CD8-positive, alpha-beta memory T cell (primary cell): ENCODE measurements around the gene OPCML. TPM values are rescaled to one million over a fixed set of nuclear protein-coding genes. Genes with fewer than 3 reads are reported as not detected.
A peak's percentile ranks its signal among the peaks of the same experiment; 100 is the strongest.

ENCODE experiments used
- CTCF ChIA-PET: fragments of 350-600 bp; sonication (Branson Sonifier 250); formaldehyde crosslinking; loops from one replicate; lab custom pipeline; 2021; ENCODE audit warnings: antibody characterized with exemption; lab: Charles Lee
- POLR2A ChIA-PET: fragments of 350-600 bp; sonication (Branson Sonifier 250); formaldehyde crosslinking; loops from one replicate; lab custom pipeline; 2021; ENCODE audit warnings: antibody characterized with exemption; lab: Charles Lee
- DNase-seq, 5 donors: peaks; one replicate each; pipeline versions ENCODE4 v3.0.0 to v3.0.0-alpha.2; 2020 to 2022; ENCODE audit warnings: mixed read lengths in 1 of 5
- H3K27ac ChIP-seq: one replicate; pipeline ENCODE4 v1.7.0; 2013; ENCODE audit warnings: low read depth, mild to moderate bottlenecking, low read length, moderate library complexity
- H3K27me3 ChIP-seq: 2 replicates; pipeline ENCODE4 v1.7.0; 2013; ENCODE audit warnings: low read length, mild to moderate bottlenecking; ENCODE audit not compliant: insufficient read depth, poor library complexity, severe bottlenecking
- H3K36me3 ChIP-seq: 2 replicates; pipeline ENCODE4 v1.7.0; 2013; ENCODE audit warnings: mild to moderate bottlenecking, low read length, moderate library complexity; ENCODE audit not compliant: insufficient read depth
- H3K4me1 ChIP-seq: 2 replicates; pipeline ENCODE4 v1.7.0; 2013; ENCODE audit warnings: mild to moderate bottlenecking, low read length, moderate library complexity; ENCODE audit not compliant: insufficient read depth
- H3K4me3 ChIP-seq: 2 replicates; pipeline ENCODE4 v1.7.0; 2013; ENCODE audit warnings: mild to moderate bottlenecking, low read length
- H3K9me3 ChIP-seq: 2 replicates; pipeline ENCODE4 v1.7.0; 2013; ENCODE audit warnings: mild to moderate bottlenecking, low read length
- H3K27ac Mint-ChIP-seq, 8 donors: one replicate each; pipeline ENCODE4 v1.8.0; 2020 to 2021; ENCODE audit warnings: mixed read lengths in 8 of 8, mild to moderate bottlenecking in 6 of 8, inconsistent platforms in 3 of 8, moderate library complexity in 3 of 8
- H3K27me3 Mint-ChIP-seq, 2 donors: one replicate each; pipeline ENCODE4 v1.8.0; 2020 to 2021; ENCODE audit warnings: mixed read lengths in 2 of 2, mild to moderate bottlenecking in 1 of 2, moderate library complexity in 1 of 2
- H3K36me3 Mint-ChIP-seq, 3 donors: one replicate each; pipeline ENCODE4 v1.8.0; 2020 to 2021; ENCODE audit warnings: mixed read lengths in 3 of 3, inconsistent platforms in 1 of 3, mild to moderate bottlenecking in 1 of 3
- H3K4me1 Mint-ChIP-seq, 3 donors: one replicate each; pipeline ENCODE4 v1.8.0; 2020 to 2021; ENCODE audit warnings: mixed read lengths in 3 of 3, inconsistent platforms in 1 of 3, mild to moderate bottlenecking in 1 of 3
- H3K4me3 Mint-ChIP-seq, 7 donors: one replicate each; pipeline ENCODE4 v1.8.0; 2020 to 2021; ENCODE audit warnings: mixed read lengths in 7 of 7, mild to moderate bottlenecking in 6 of 7, moderate library complexity in 4 of 7, inconsistent platforms in 2 of 7
- H3K9me3 Mint-ChIP-seq, 5 donors: one replicate each; pipeline ENCODE4 v1.8.0; 2020 to 2022; ENCODE audit warnings: mixed read lengths in 5 of 5, mild to moderate bottlenecking in 3 of 5, moderate library complexity in 2 of 5, inconsistent platforms in 1 of 5
- polyA plus RNA-seq: library from polyadenylated mRNA; unstranded; fragments of 300-500 nt; fragmentation: Illumina TruSeq; gene quantifications from one replicate; pipeline ENCODE4 v1.2.3, GENCODE V29; 2021
- total RNA-seq, 2 experiments: library from RNA; stranded (reverse); gene quantifications; one replicate each; pipeline ENCODE4 v1.2.3, GENCODE V29; 2021

The OPCML gene
- total and polyA plus RNA-seq, 3 experiments from 2014 or later, result not detected

DNA sequence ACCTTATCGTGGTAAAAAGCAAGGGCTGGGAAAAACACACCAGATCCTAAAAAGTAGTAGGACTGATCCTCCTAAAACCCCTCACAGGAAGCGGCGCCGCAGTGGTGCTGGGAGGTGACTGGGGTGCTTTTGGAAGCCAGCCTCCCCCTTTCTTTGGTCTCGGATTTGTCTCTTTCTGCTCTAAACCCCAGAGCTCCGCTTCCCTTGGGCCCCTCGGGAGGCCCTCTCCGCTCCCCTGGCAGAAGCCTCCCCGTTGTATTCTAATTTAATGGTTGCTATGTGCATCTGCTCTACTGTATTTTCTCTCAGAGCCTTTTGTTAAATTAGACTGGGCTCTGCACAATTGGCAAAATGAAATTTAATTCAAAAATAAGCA lies 587.7 kb downstream of the OPCML start:
- Mint-ChIP-seq H3K9me3 (no peaks in the 10 kb centered on the region), H3K4me3 (peak overlapping the region in 1 of 7 donors; percentile 9), H3K36me3 (no peaks in the 10 kb centered on the region), H3K4me1 (peaks cover 0 to 5% (median 4%) of the 10 kb centered on the region in 3 donors), H3K27ac (peak overlapping the region in 1 of 8 donors; percentile 21), H3K27me3 (peaks cover 26 to 28% of the 10 kb centered on the region in 2 donors)
- no peaks in the 10 kb centered on the region for H3K27me3 ChIP-seq
- no peaks in the 10 kb centered on the region for H3K9me3 ChIP-seq
- DNase-seq, result no peak
- CTCF ChIA-PET, result no interaction called here
- H3K27ac ChIP-seq, result no peak overlapping the region
- no peaks in the 10 kb centered on the region for H3K4me1 ChIP-seq
- no peaks in the 10 kb centered on the region for H3K36me3 ChIP-seq
- no peak overlapping the region for H3K4me3 ChIP-seq
- POLR2A ChIA-PET, result no interaction called here

DNA sequence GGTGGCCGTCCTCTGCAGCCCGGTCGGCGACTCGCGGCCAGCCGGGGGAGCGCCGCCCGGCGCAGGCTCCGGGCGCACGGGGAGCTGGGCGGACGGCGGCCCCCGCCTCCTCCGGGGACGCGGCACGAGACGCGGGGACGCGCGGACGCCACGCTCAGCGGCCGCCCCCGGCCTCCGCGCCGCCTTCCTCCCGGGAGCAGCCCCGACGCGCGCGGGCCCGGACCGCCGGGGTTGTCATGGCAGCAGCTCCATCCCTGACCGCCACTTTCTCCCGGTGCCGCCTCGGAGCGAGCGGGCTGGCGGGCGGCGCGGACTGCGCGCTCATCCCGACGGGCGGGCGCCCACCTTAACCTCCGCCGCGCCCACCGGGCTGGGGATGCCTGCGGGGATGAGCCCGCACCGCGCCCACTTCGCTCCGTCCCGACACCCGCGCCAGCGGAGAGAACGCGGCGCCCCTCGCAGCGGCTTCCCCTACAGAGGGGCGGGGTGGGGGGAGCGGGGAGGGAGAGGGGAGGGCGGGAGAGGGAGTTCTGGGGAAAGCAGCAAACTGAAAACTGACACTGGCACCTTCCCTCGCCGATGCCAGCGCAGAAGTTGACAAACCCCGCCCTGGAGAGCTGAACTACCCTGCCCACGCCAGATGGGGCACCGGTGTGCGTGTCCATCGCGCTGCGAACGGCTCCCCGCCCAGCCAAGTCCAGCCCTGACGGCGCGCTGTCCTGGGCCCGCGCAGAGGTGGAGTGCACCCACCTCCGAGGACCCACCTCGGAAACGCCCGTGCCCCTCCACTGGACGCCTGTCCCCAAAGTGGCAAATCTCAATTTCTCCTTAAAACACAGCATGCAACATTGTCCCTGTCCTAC lies 588.4 kb downstream of the OPCML start:
- H3K36me3 ChIP-seq, result no peaks in the 10 kb centered on the region
- H3K9me3 ChIP-seq, result no peaks in the 10 kb centered on the region
- DNase-seq, result no peak
- H3K4me1 Mint-ChIP-seq, result peaks cover 0 to 5% (median 4%) of the 10 kb centered on the region in 3 donors
- H3K4me1 ChIP-seq, result no peaks in the 10 kb centered on the region
- H3K9me3 Mint-ChIP-seq, result no peaks in the 10 kb centered on the region
- POLR2A ChIA-PET, result no interaction called here
- CTCF ChIA-PET, result no interaction called here
- no peak overlapping the region for H3K4me3 ChIP-seq
- no peaks in the 10 kb centered on the region for H3K27me3 ChIP-seq
- H3K4me3 Mint-ChIP-seq, result no peak overlapping the region
- H3K27me3 Mint-ChIP-seq, result peaks cover 26 to 28% of the 10 kb centered on the region in 2 donors
- H3K27ac Mint-ChIP-seq, result no peak overlapping the region
- no peaks in the 10 kb centered on the region for H3K36me3 Mint-ChIP-seq
- H3K27ac ChIP-seq, result no peak overlapping the region

DNA sequence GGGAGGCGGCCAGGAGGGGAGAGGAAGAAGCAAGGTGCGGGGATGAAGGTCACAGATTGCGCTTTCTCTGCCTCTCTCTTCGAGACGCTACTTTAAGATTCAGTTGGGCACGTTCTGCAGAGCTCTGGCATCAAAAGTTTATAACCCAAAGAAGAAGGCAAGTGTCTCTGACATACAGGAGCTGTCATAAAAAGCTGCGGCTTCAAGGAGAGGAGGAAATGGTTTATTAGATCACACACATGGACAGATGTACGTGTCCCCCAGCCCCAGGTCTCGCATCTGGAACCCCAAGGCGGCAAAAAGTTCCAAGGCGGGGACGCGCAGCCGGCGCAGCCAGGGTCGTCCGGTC lies 589.0 kb downstream of the OPCML start:
- peaks cover 26 to 27% of the 10 kb centered on the region in 2 donors for H3K27me3 Mint-ChIP-seq
- H3K4me3 Mint-ChIP-seq, result no peak overlapping the region
- H3K36me3 Mint-ChIP-seq, result no peaks in the 10 kb centered on the region
- H3K9me3 ChIP-seq, result no peaks in the 10 kb centered on the region
- H3K4me1 Mint-ChIP-seq, result peaks cover 0 to 5% (median 4%) of the 10 kb centered on the region in 3 donors
- DNase-seq, result no peak
- no peaks in the 10 kb centered on the region for H3K9me3 Mint-ChIP-seq
- no peak overlapping the region for H3K27ac Mint-ChIP-seq
- POLR2A ChIA-PET, result no interaction called here
- H3K4me1 ChIP-seq, result no peaks in the 10 kb centered on the region
- no peak overlapping the region for H3K27ac ChIP-seq
- H3K36me3 ChIP-seq, result no peaks in the 10 kb centered on the region
- H3K27me3 ChIP-seq, result no peaks in the 10 kb centered on the region
- CTCF ChIA-PET, result no interaction called here
- no peak overlapping the region for H3K4me3 ChIP-seq

DNA sequence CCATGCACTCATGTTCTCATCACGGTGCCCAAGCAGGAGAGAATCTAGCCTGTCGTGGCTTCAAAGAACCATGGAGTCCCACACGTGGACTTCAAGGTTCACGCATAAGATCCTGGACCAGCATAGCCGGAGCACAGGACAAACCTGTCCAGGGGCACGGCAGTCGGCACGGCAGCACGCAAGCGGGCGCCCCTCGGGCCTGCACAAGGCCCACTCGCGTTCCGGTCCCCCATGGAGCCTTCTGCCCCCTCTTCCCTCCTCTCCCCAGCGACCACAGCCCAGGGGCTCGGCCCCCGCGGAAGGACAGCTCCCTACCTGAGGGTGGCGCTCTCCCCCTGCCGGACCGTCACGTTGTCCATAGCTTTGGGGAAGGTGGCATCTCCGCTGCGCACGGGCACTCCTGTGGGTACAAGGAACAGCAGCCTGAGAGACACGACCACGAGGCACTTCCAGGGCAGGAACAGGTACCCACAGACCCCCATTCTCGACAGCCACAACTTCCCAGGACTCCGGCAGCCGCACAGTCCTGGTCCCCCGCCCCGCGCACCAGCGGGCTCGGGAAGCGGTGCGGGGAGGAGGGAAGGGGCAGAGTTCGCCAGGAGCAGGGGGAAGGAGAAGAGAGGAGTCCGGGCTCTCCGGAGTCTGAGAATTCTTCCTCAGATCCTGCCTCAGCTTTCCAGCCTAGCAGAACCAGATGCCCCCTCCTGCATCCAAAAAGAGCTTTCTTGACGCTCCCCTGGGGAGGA lies 589.5 kb downstream of the OPCML start:
- Mint-ChIP-seq H3K9me3 (no peaks in the 10 kb centered on the region), H3K4me3 (no peak overlapping the region), H3K4me1 (peaks cover 0 to 5% (median 4%) of the 10 kb centered on the region in 3 donors), H3K27me3 (peaks cover 22 to 26% of the 10 kb centered on the region in 2 donors), H3K36me3 (no peaks in the 10 kb centered on the region), H3K27ac (no peak overlapping the region)
- Histone ChIP-seq H3K4me1 (no peaks in the 10 kb centered on the region), H3K27ac (no peak overlapping the region), H3K9me3 (no peaks in the 10 kb centered on the region), H3K36me3 (no peaks in the 10 kb centered on the region), H3K27me3 (no peaks in the 10 kb centered on the region), H3K4me3 (no peak overlapping the region)
- CTCF ChIA-PET, result no interaction called here
- DNase-seq, result no peak
- POLR2A ChIA-PET, result no interaction called here

DNA sequence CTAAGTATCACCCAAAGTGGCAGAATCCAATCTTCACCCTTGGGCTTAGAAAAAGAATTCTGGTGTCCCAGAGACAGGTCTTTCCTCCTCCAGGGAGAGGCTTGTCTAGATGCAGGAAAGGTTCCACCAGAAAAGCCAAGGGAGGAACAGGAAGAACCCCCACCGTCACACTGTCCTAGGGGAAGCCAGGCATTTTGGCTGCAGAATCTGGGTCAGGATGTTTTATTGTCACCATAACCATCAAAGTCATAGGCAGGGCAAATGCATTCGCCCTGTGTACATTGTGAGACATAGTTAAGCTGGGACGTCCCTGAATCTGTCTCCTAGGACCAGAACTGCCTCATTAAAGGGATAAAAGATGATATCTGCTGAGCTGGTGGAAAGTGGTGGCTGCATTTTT lies 590.5 kb downstream of the OPCML start:
- POLR2A ChIA-PET, result no interaction called here
- peaks cover 22 to 26% of the 10 kb centered on the region in 2 donors for H3K27me3 Mint-ChIP-seq
- Histone ChIP-seq H3K27ac (no peak overlapping the region), H3K9me3 (no peaks in the 10 kb centered on the region), H3K4me1 (no peaks in the 10 kb centered on the region), H3K4me3 (no peak overlapping the region), H3K36me3 (no peaks in the 10 kb centered on the region), H3K27me3 (no peaks in the 10 kb centered on the region)
- no peak for DNase-seq
- CTCF ChIA-PET, result interaction anchor here (1.8 kb wide), 1 partner anchor 41 kb away, joined by 3 read pairs; no protein-coding TSS in a partner anchor
- no peaks in the 10 kb centered on the region for H3K36me3 Mint-ChIP-seq
- H3K9me3 Mint-ChIP-seq, result no peaks in the 10 kb centered on the region
- no peak overlapping the region for H3K4me3 Mint-ChIP-seq
- peaks cover 0 to 5% (median 4%) of the 10 kb centered on the region in 3 donors for H3K4me1 Mint-ChIP-seq
- H3K27ac Mint-ChIP-seq, result no peak overlapping the region

DNA sequence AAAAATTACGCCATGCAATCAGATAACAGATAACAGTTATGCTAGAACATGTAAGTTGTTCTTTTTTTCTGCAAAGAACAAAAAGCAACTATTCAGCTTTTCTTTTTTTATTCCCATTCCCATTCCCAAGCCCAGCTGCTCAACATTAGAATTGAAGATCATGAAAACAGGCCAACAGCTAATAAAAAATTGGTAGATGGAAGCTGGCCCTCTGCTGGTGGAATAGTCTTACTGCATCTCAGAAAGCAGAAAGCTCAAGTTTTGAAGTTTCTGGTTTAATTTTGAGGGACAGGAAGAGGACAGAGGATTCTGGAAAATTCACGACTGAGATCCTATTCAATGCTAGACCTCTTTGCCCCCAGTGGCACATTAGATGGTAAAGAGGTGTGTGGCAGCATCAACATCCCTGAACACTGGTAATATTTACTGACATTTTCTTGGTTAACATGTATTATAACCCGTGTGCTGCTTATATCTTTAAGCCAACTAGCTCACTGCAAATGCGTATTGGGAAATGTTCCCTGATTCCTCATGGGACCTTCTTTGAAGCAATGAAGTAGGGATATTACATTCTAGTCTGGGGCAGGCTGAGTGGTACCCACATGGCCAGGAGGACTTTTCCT lies 591.2 kb downstream of the OPCML start:
- H3K27ac Mint-ChIP-seq, result no peak overlapping the region
- POLR2A ChIA-PET, result no interaction called here

DNA sequence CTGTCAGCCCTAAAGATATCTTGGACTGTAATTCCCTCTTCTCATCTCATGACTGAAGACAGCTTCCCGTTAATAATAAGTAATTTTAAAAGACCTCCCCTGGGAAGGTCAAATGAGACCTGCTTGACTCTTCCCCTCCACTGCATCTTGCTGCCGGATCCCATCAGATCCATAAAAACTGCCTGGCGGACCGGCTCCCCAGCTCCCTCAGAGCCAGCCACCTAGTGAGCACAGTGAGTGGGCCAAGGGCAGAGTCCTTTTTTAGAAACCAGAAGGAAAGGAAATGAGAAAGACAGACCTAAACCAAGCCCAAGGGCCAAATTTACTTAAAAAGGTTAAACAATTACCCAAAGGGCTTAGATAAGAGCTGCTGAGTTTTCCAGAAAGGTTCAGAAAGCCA lies 595.3 kb downstream of the OPCML start:
- H3K9me3 ChIP-seq, result no peaks in the 10 kb centered on the region
- ChIA-PET POLR2A (no interaction called here), CTCF (no interaction called here)
- Mint-ChIP-seq H3K4me3 (no peak overlapping the region), H3K4me1 (no peaks in the 10 kb centered on the region), H3K27me3 (peaks cover 1 to 2% of the 10 kb centered on the region in 2 donors), H3K27ac (no peak overlapping the region), H3K9me3 (no peaks in the 10 kb centered on the region), H3K36me3 (no peaks in the 10 kb centered on the region)
- H3K36me3 ChIP-seq, result no peaks in the 10 kb centered on the region
- no peak overlapping the region for H3K27ac ChIP-seq
- DNase-seq, result no peak
- no peak overlapping the region for H3K4me3 ChIP-seq
- no peaks in the 10 kb centered on the region for H3K27me3 ChIP-seq
- no peaks in the 10 kb centered on the region for H3K4me1 ChIP-seq

More for the DNA sequence above, 591.2 kb downstream of the OPCML start:
- Mint-ChIP-seq H3K4me1 (peaks cover 0 to 5% (median 4%) of the 10 kb centered on the region in 3 donors), H3K9me3 (no peaks in the 10 kb centered on the region), H3K4me3 (no peak overlapping the region), H3K27me3 (peaks cover 22 to 26% of the 10 kb centered on the region in 2 donors), H3K36me3 (no peaks in the 10 kb centered on the region)
- Histone ChIP-seq H3K4me3 (no peak overlapping the region), H3K27ac (no peak overlapping the region), H3K36me3 (no peaks in the 10 kb centered on the region), H3K9me3 (no peaks in the 10 kb centered on the region), H3K27me3 (no peaks in the 10 kb centered on the region), H3K4me1 (no peaks in the 10 kb centered on the region)
- no peak for DNase-seq
- CTCF ChIA-PET, result interaction anchor here (0.9 to 1.8 kb wide), 6 partner anchors 9 to 663 kb away, joined by 3 to 4 read pairs (median 3); no protein-coding TSS in a partner anchor

DNA sequence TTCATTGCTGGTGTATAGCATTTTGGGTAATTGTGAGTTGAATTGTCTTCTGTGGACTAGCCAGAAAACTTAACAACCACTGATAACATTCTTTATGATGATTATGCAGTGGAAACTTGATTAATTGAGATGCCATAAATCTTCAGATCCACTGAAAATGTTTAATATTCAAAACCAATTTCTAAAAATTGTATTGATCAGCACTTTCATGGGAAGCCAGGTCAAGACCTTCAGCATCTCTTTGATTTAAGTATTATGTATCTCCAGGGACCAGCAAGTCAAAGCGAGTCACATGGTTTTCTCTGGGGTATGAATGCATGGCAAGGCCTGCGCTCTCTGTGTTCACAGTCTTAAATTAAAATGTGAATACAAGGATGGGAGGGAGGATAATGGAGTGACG lies 596.9 kb downstream of the OPCML start:
- Mint-ChIP-seq H3K36me3 (no peaks in the 10 kb centered on the region), H3K4me1 (no peaks in the 10 kb centered on the region), H3K9me3 (no peaks in the 10 kb centered on the region), H3K4me3 (no peak overlapping the region), H3K27ac (no peak overlapping the region), H3K27me3 (peaks cover 0 to 1% of the 10 kb centered on the region in 2 donors)
- Histone ChIP-seq H3K36me3 (no peaks in the 10 kb centered on the region), H3K27ac (no peak overlapping the region), H3K4me1 (no peaks in the 10 kb centered on the region), H3K9me3 (no peaks in the 10 kb centered on the region), H3K27me3 (no peaks in the 10 kb centered on the region), H3K4me3 (no peak overlapping the region)
- no peak for DNase-seq
- CTCF ChIA-PET, result no interaction called here
- POLR2A ChIA-PET, result no interaction called here
